ENCODE data around the gene CNTN3.

DNA sequence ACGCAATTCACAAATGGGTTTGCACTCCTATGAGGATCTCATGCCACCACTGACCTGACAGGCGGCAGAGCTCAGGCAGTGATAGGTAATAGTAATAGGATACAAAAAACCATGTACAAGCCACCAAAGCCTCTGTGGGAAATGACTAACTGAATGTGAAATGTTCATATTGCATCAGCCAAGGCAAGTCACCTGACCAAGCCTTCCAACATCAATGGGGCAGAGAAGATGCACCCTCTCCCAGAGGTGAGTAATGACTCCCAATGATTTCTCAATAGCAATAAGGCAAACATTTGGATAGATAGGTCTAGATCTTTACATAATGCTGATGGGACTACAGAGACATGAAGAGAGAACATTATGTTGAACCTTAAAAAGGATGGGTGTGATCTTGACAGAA, 14.9 kb downstream of the CNTN3 start:
- no peak for TF ChIP-seq POLR2A (IDR thresholded peaks at IDR 0.05; ENCODE audit: low read depth, low read length)
- TF ChIP-seq POLR2AphosphoS5 (IDR thresholded peaks at IDR 0.05; ENCODE audit: low read depth, low read length), result no peak
- TF ChIP-seq POU2F2 (IDR thresholded peaks at IDR 0.05; ENCODE audit: low read depth, low read length), result no peak

Data from GM12891 (cell line).